ENCODE measurements around the gene VPS37D.
"Not testable (repeated sequence)": the region's sequence is repeated elsewhere in the genome, so short reads cannot be mapped to it uniquely, and the experiment has no call there.

Gene VPS37D

DNA sequence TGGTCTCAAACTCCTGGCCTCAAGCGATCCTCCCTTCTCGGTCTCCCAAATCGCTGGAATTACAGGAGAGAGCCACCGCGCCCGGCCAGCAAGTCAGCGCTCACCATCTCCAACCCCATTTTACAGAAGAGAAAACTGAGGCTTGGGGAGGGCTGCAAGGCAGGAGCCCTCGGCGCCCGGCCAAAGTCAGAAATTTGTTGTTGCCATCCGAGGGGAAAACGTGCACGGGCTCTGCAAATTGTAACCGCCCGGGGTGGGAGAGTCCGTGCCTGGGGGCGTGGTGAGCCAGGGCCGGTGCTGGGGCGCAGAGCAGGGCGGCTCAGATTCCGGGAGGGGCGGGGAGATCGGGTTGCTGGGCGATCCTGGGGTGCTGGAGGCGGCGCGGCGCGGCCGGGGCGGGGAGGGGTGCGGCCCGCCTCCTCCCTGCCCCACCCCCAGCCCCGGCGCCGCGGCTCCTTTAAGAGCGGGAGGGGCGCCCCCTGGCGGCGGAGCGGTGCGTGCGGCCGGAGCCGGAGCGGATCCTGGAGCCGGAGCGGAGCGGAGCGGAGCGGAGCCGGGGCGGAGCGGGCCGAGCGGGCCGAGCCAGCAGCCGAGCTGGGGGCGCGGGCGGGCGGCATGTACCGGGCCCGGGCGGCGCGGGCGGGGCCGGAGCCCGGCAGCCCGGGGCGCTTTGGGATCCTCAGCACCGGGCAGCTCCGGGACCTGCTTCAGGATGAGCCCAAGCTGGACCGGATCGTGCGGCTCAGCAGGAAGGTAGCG lies at the start of gene VPS37D:
Gene VPS37D (plus strand): TSS at position 488 of the 759 bp plus-strand sequence. CDS start 128 bp downstream, at position 616.
- peak; percentile 97 for DNase-seq

DNA sequence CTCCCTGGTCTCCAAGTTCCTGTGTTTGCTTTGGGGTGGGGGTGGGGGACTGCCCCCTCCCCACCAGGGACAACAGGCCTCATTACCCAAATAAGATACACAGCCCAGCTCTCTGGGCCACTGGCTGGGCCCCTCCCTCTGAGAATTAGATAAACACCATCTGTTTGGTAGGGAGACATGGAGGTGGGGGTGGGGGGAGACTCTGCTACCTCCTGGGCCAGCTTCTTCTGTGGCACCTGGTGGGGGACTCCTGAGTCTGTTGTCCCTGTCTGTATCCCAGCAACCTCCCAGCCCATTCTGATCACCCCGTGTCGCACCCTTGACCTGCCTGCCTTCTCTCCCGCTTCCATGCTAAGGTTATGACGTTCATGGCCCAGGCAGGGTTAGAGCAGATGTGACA lies 49.1 kb upstream of the VPS37D start:
- no peak for DNase-seq

DNA sequence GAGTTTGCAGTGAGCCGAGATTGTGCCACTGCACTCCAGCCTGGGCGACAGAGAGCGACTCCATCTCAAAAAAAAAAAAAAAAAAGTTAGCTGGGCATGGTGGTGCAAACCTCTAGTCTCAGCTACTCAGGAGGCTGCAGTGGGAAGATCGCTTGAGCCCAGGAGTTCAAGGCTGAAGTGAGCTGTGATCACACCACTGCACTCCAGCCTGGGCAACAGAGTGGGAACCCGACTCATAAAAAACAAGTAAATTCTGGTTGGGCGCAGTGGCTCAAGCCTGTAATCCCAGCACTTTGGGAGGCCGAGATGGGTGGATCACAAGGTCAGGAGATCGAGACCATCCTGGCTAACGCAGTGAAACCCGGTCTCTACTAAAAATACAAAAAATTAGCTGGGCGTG lies 48.2 kb upstream of the VPS37D start:
- DNase-seq, result not testable (repeated sequence)

DNA sequence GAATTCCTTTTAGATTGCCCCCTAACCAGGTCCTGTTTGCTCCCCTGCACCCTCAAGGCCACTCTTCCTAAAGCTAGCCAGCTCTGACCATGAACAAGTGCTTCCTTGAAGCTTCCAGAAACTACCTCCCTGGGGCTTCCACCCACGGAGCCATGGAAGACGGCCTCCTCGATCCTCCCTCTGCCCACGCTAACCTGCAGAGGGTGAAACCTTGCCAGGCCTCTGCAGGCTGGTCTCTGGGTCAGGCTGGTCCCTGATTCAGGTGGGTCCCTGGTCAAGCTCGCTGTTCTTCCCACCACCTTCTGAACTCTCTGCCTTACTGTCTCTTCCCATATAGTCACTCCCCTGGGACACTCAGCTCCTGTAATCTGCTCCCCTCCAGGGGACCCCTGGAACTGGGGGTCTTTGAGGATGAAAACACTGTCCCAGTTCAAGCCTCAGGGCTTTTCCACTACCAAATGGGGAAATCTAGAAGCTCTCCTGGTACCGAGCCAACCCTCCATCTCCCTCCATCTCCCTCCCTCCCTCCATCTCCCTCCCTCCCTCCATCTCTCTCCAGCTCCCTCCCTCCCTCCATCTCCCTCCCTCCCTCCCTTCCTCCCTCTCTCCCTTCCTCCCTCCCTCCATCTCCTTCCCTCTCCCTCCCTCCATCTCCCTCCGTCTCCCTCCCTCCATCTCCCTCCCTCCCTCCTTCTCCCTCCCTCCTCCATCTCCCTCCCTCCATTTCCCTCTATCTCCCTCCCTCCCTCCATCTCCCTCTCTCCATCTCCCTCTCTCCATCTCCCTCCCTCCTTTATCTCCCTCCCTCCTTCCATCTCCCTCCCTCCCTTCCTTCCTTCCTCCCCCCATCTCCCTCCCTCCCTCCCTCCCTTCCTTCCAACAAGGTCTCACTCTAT lies 46.2 kb upstream of the VPS37D start:
- DNase-seq, result no peak

DNA sequence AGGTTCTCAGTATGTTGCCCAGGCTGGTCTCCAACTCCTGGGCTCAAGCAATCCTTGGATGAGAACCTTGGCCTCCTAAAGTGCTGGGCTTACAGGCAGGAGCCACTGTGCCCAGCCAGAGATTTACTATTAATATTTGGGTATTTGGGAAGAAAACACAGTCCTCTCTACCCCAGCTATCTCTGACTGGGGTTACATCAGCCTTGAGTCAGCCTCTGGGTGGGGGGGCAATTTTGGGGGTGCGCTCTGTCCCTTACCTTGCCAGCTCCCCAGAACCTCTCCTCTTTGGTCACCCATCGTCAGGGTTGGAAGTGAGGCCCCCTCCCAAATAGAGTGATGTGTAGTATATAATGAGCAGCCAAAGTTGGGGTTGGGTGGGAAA lies 45.1 kb upstream of the VPS37D start:
- DNase-seq, result no peak

DNA sequence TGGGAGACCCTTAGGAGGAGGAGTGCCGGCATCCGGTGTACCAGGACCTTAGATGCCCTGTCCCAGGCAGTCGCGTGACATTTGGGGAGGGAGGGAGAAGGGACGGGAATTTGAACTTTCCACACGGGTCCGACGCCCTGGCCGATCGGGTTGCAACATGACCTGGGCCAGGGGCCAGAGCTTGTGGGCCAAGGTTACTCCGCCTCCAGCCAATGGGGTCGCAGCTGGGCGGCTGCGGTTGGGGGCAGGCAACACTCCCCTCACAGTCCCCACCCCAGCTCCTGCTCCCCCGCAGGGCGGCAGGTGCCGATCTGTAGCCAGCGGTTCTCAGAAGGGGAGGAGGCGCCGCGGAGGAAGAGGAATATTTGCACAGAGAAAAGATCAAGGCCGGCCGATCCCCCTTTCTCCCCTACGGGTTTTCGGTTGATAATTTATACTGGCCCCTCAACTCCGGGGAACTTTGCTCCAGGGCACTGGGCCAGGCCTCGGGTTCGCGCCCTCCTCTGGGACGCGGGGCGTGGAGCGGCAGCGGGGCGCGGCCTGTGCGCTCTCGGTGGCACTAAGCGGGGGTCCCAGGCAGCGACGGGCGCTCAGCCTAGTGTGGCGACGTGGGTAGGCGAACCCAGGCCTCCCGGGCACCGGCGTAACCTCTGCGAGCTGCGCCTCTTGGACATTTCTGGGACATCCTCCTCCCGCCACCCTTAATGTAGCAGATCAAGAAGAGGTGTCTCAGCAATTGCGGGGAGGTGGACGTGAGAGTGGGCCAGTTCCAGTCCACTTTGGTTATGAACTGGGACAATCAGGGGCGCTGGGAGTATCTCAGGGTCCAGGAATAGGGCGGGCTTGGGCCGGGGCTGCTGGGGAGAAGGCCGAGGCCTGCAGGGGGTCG lies 44.5 kb upstream of the VPS37D start:
- no peak for DNase-seq

GRCh38 chr7:73623798-73624668 lies 43.6 kb upstream of the VPS37D start, which contains the start of gene MLXIPL:
Gene MLXIPL, minus strand, starts transcription at chr7:73624522. Its CDS starts 30 bp downstream, at chr7:73624492.
- DNase-seq, result peak; percentile 79

GRCh38 chr7:73624669-73625001 lies 43.0 kb upstream of the VPS37D start:
- no peak for DNase-seq

GRCh38 chr7:73625276-73625675 lies 42.4 kb upstream of the VPS37D start:
- DNase-seq, result no peak

DNA sequence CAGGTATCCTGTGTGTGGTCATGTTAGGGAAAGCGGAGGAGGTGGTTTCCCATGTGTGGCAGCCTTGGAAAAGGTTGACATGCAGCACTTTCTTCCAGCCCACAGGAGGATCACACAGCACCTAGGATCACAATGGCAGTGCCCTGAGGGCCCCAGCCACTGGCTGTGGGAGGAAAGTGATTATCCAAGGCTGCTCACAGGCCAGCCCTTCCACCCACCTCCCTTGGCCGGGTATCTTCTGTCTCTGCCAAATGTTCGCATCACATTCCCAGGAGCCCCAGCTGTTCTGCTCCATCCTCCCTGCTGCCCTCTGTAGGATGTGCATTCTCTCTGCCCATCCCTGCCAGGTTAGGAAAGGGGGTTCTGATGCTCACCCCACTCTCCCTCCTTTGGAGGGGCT lies 40.8 kb upstream of the VPS37D start:
- DNase-seq, result no peak

DNA sequence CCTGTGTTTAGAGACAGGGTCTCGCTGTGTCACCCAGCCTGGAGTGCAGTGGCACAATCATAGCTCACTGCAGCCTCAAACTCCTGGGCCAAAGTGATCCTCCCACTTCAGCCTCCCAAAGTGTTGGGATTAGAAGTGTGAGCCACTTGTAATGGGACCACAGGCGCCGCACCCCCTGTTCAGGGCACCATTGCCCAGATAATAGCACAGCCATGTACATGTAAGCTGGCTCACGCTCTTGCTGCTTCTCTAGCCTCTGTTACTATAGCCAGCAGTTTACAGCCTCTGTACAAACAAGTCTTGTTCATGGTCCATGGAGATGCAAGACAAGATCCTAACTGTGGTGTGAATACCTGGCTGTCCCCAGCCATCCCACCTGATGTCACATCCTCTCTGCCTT lies 39.1 kb upstream of the VPS37D start:
- no peak for DNase-seq

DNA sequence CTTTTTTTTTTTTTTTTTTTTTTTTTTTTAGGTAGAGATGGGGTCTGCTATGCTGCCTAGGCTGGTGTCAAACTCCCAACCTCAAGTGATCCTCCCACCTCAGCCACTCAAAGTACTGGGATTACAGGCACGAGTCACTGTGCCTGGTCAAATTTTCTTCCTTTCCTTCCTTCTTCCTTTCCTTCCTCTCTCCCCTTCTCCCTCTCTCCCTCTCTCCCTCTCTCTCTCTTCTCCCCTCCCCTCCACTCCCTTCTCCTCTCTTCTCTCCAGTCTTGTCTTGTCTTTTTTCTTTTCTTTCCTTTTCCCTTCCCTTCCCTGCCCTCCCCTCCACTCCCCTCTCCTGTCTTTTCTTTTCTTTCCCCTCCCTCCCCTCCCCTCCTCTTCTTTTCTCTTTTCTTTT lies 36.1 kb upstream of the VPS37D start:
- DNase-seq, result no peak

GRCh38 chr7:73633323-73633722 lies 34.3 kb upstream of the VPS37D start:
- no peak for DNase-seq

DNA sequence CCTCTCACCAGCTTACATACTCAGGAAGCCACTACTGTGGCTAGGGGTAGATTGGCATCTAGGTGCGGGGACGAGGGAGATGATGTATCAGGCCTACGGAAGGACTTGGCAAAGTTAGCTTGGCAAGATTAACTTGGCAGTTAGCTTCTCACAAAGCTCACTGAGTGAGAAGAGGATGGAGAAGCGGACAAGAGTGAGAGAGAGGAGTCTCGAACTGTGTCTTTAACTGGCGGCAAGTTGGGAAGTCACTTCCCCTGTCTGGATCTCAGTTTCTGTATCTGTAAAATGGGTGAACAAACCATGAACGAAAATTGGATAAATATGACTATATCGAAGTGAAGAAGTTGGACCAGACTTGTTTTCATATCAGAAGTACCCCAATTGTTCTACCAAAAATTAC lies 33.8 kb upstream of the VPS37D start:
- no peak for DNase-seq

DNA sequence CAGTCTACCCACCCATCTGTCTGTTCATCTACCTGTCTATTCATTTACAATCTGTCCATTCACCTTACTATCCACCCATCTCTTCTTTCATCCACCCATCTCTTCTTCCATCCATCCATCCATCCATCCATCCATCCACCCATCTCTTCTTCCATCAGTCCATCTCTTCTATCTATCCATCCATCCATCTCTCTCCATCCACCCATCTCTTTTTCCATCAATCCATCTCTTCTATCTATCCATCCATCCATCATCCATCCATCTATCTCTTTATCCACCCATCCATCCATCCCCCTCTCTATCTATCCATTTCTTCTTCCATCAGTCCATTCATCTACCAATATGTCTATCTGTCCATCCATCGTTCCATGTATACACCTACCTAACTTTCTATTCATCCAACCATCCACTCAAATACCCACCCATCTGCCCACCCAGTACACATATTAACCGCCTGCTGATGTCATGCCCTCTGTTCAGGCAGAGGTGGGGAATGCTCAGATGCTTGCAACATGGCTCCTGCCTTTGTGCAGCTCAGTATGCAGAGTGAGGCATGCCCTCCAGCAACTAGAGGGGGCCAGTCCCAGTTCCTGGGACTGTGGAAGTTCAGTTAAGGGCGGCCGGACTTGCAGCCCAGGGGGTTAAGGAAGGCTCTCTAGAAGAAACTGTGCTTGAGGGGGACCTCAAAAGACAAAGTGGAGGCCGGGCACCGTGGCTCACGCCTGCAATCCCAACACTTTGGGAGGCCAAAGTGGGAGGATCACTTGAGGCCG lies 32.0 kb upstream of the VPS37D start:
- no peak for DNase-seq

DNA sequence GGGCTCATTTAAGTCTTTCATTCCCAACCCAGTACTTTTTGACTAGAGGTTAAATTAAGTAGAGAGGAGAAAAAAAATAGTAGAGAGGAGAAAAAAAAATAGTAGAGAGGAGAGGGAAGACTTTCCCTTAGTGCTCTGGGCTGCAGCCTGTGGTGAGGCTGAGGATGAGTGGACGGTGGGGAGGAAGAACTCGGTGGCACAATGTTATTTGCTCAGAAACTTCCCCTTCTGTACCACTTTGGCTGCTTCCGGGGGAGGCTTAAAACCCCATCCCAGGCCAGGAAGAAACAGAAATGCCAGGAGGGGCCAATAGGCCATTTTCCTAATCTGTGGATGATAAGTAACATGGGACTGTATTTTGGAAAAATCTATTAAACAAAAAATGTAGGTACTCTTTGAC lies 28.7 kb upstream of the VPS37D start:
- no peak for DNase-seq

GRCh38 chr7:73642834-73643233 lies 24.8 kb upstream of the VPS37D start:
- DNase-seq, result no peak

GRCh38 chr7:73644688-73645286 lies 22.8 kb upstream of the VPS37D start:
- DNase-seq, result no peak

DNA sequence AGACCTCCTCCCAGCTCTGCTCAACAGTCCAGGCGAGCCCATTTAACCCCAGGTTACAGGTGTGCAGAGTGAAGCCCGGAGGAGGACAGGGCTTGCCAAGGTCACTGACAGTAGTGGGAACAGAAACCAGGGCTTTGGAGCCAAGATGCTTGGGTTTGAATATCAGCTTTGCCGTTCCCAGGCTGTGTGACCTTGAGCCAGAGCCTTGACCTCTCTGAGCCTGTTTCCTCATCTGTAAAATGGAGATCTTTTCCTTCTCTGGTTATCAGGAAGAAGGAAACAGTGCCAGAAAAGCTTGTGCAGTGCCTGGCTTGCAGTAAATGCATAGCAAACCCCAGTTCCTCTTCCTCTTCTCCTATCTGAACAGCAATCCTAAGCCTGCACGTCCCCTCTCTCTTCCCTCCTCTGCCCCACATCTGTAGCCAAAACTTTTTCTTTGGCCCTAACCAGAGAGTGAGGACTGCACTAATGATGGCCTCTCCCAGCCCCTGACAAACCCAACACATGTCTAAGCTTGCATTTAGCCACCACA lies 21.9 kb upstream of the VPS37D start:
- DNase-seq, result no peak
